GM18870 (cell line): ENCODE results near the gene OR5W2.
A peak's percentile ranks its signal among the peaks of the same experiment; 100 is the strongest.
"Not testable (repeated sequence)": the region's sequence is repeated elsewhere in the genome, so short reads cannot be mapped to it uniquely, and the experiment has no call there.

ENCODE experiments used
- ATAC-seq: cut with Tn5 transposase; IDR thresholded peaks from one replicate; pipeline ENCODE4 v1.9.1; 2021; ENCODE audit warnings: moderate library complexity; ENCODE audit not compliant: unreplicated experiment

Gene OR5W2

GRCh38 chr11:55914482-55914881 lies at the start of gene OR5W2:
Gene OR5W2, minus strand, starts transcription at chr11:55914582. Its CDS starts 0 bp downstream, at chr11:55914582.
- no peak for ATAC-seq

GRCh38 chr11:55956521-55956920 lies 42.1 kb upstream of the OR5W2 start:
- no peak for ATAC-seq

GRCh38 chr11:55949330-55949729 lies 34.9 kb upstream of the OR5W2 start:
- ATAC-seq, result no peak

GRCh38 chr11:55942785-55943392 lies 28.5 kb upstream of the OR5W2 start:
- ATAC-seq, result peak; percentile 54

- ATAC-seq, result no peak
Measured at GRCh38 chr11:55936300-55936699, 21.9 kb upstream of the OR5W2 start, which contains the start of gene OR5I1. Gene OR5I1, minus strand, starts transcription at chr11:55936400. Its CDS starts 0 bp downstream, at chr11:55936400.

DNA sequence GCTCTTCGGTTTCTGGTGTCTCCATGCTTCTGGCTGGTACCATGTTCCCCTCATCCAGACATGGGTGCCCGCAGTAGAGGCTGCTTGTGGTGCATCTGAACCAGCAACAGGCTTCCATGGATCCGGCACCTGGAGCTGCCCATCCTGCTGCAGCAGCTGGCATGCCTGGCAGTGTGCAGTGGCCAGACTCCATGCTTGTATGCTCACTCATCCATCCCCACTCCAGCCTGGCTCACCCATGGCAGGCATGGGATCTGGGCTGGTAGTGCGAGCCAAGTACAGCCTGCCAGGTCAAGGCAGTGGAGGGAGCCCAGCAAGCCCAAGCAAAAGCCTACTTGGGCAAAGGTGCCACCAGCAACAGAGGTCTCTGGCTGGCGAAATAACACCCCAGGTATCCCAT lies 6.2 kb upstream of the OR5W2 start:
- no peak for ATAC-seq

DNA sequence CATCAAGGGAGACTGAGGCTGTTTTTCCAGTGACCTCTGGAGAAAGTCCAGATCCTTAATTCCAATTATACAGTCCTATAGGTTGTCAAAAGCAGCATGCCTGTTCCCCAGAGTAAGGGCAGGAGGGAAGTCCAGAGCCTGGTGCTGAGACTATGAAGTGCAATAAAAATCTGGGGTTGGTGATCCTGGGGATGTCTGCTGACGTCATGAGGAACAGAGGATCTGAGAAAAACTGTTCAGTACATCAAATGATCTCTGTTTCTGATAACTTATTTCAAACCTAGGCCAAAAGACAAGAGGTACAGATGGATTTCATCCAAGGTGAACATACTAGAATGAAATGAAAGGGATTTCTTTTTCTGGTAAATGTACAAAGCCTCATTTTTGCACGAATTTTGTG lies 12.1 kb downstream of the OR5W2 start:
- no peak for ATAC-seq

GRCh38 chr11:55895216-55895615 lies 19.2 kb downstream of the OR5W2 start:
- no peak for ATAC-seq

- ATAC-seq, result not testable (repeated sequence)
Measured at GRCh38 chr11:55885481-55885880, 28.9 kb downstream of the OR5W2 start.

GRCh38 chr11:55884995-55885394 lies 29.4 kb downstream of the OR5W2 start:
- not testable (repeated sequence) for ATAC-seq

DNA sequence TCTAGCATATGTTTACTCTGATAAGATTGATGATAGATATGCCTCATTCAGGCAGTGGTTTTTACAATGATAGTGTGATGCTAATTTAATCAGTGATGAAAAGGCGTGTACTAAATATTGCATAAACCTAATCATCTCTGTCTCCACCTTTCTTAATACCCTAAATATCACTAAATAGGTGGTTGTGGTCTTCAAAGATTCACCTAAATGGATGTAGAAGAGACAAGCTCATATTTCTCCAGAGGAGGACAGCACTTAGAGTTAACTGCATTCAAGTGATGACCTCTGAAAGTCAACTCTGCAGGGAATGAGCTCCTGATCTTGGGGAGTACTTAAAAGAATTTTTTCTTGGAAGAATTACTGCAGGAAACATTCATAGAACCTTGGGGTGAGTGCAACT lies 31.4 kb downstream of the OR5W2 start, which contains the start of gene TRIM51:
TSS of gene TRIM51 (plus strand) at position 301 of the 400 bp plus-strand sequence. CDS start 2,132 bp downstream, outside the sequence.
- not testable (repeated sequence) for ATAC-seq

GRCh38 chr11:55873146-55873545 lies 41.2 kb downstream of the OR5W2 start:
- ATAC-seq, result not testable (repeated sequence)

DNA sequence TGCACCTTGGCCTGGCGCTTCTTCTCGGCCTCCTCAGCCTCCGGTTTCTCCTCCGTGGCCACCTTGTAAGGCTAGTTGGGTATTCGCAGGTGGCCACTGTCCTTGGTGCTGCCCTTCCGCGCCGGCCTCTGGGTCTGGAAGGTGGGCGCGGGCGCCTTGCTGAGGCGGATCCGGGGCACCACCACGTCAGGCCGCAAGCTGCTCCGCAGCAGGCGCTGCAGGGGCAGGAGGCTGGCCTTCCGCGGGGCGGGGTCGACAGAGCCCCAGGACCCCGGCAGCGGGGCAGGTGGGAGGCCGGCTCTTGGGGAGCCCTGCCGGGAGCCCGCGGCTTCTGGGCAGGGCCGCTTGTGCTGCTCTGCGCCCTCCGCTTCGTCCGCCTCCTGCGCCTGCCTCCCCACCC lies 41.7 kb downstream of the OR5W2 start:
- not testable (repeated sequence) for ATAC-seq

- ATAC-seq, result not testable (repeated sequence)
Measured at GRCh38 chr11:55867354-55867753, 47.0 kb downstream of the OR5W2 start.
